ENCODE measurements around the gene PUS1.

DNA sequence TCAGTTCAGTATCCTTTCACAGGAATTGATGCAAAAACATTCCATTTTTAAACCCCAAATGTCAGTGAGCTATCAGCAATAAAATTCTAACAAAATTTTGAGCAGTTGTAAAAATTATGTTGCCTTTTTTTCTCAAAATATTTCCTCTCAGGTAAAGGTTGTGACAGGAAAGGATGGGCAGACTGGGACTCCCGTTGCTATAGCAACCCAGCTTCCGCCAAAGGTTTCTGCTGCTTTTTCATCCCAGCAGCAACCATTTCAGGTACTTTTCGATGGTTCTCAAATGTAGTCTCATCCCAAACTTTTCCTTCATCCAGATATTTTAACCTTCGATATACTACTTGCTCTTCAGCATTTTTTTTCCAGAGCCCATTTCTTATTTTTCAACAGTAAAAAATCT is 34.3 kb downstream of the PUS1 start:
- TF ChIP-seq EZH2 (IDR thresholded peaks at IDR 0.05; ENCODE audit: borderline replicate concordance, low read length): no peak
- TF ChIP-seq, protein P1, sequence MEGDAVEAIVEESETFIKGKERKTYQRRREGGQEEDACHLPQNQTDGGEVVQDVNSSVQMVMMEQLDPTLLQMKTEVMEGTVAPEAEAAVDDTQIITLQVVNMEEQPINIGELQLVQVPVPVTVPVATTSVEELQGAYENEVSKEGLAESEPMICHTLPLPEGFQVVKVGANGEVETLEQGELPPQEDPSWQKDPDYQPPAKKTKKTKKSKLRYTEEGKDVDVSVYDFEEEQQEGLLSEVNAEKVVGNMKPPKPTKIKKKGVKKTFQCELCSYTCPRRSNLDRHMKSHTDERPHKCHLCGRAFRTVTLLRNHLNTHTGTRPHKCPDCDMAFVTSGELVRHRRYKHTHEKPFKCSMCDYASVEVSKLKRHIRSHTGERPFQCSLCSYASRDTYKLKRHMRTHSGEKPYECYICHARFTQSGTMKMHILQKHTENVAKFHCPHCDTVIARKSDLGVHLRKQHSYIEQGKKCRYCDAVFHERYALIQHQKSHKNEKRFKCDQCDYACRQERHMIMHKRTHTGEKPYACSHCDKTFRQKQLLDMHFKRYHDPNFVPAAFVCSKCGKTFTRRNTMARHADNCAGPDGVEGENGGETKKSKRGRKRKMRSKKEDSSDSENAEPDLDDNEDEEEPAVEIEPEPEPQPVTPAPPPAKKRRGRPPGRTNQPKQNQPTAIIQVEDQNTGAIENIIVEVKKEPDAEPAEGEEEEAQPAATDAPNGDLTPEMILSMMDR (IDR thresholded peaks at IDR 0.05; ENCODE audit: low read length): no peak

Data from OCI-LY1 (cell line).